ENCODE results near the gene CBLB.

The CBLB gene

DNA sequence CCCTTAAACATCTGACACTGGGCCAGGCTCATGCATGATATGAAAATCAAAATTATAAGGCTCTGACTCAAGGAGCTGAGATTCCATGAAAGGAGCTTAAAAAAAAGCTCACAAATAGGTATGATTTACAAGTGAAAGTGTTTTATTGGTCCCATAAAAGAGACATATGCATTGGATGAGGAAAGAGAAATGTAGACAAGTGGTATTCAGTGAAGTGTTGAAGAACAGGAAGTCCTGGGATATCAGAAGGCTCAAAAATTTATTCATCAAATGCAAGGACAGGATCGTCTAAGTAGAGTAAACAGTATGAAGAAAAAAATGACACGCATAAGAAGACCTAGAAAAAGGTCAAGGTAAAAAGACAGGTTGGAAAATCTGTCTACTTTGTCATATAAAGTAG lies 188.9 kb downstream of the CBLB start:
- POLR2A ChIA-PET = no interaction called here
- CTCF ChIA-PET = interaction anchor here (0.6 to 1.8 kb wide), 2 partner anchors 10 to 13 kb away, joined by 3 to 4 read pairs; no protein-coding TSS in a partner anchor
- no peak for DNase-seq (ENCODE audit: low read depth, low spot score)
- TF ChIP-seq, protein P1, sequence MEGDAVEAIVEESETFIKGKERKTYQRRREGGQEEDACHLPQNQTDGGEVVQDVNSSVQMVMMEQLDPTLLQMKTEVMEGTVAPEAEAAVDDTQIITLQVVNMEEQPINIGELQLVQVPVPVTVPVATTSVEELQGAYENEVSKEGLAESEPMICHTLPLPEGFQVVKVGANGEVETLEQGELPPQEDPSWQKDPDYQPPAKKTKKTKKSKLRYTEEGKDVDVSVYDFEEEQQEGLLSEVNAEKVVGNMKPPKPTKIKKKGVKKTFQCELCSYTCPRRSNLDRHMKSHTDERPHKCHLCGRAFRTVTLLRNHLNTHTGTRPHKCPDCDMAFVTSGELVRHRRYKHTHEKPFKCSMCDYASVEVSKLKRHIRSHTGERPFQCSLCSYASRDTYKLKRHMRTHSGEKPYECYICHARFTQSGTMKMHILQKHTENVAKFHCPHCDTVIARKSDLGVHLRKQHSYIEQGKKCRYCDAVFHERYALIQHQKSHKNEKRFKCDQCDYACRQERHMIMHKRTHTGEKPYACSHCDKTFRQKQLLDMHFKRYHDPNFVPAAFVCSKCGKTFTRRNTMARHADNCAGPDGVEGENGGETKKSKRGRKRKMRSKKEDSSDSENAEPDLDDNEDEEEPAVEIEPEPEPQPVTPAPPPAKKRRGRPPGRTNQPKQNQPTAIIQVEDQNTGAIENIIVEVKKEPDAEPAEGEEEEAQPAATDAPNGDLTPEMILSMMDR (IDR thresholded peaks at IDR 0.05; ENCODE audit: insufficient read depth, low read length, missing control alignments) = no peak
- no peak overlapping the region for H3K4me3 ChIP-seq (ENCODE audit: low read depth, low read length)

DNA sequence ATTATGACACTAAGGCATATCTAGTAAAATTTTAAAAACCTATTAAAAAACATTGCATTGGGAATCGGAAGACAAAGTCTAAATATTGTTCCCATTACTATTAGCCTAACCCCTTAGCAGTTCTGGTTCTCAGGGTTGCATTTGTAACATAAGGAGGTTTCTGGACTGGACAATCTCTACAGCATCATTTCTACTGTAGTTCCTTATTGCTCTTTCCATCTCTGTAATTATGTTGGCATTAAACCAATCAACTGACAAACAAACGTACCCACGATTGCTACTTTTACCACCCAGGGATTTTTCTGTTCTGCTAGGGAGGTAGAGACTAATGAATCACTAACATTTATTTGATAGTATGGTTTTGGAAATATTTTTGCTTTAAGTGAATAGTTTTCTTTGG lies 190.8 kb downstream of the CBLB start:
- no peak for DNase-seq (ENCODE audit: low read depth, low spot score)
- no peak overlapping the region for H3K4me3 ChIP-seq (ENCODE audit: low read depth, low read length)
- ChIA-PET POLR2A (no interaction called here), CTCF (no interaction called here)
- TF ChIP-seq, protein P1 (IDR thresholded peaks at IDR 0.05; ENCODE audit: insufficient read depth, low read length, missing control alignments) = no peak

DNA sequence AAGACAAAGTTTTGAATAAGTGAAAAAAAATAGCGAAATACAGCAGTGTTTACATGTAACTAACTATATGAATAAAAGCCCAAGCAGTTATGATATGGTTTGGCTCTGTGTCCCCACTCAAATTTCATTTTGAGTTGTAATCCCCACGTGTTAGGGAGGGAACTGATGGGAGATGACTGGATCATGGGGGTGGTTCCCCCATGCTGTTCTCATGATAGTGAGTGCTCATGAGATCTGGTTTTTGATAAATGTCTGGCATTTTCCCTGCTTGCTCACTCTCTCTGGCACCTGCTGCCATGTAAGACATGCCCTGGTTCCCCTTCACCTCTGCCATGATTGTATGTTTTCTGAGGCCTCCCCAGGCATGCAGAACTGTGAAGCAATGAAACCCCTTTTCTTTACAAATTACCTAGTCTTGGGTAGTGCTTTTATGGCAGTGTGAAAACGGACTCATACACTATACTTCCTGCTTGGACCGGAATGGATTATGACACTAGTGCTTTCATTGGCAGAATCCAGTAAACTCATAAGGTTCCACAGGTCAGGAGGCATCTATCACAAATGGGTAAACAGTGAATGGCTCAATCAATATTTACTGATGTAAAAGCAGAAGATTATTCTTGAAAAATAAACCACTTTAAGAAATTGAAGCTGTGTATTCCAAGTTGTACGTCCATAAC lies 192.1 kb downstream of the CBLB start:
- CTCF ChIA-PET = no interaction called here
- H3K4me3 ChIP-seq (ENCODE audit: low read depth, low read length) = no peak overlapping the region
- TF ChIP-seq, protein P1 (IDR thresholded peaks at IDR 0.05; ENCODE audit: insufficient read depth, low read length, missing control alignments) = no peak
- no peak for DNase-seq (ENCODE audit: low read depth, low spot score)
- POLR2A ChIA-PET = no interaction called here

DNA sequence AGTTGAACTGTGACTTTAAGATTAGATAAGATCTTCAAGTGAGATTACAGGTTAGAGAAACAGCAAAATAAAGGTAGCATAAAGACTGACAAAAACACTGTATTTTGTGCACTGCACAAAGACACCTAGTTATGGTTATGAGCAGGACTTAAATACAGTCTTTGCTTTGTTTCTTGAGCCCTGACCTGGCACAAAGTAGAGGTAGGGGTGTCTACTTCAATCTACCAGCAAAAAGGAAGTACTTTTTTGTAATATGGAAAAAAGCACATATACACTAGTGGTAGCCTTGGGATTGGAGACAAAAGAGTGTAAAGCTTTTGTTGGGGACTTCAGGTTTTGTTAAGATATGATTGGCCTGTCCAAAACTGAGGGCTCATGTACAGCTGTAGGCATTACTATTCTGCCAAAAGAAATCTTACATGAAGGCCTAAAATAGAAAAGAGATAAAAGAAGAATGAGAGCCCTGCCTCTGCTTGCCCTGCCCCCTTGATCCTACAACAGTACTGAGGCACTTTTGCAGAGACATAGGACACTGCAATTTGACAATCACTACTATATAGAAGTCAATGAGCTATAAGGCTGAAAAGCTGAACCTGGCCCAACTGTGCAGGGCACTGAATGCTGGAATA lies 194.3 kb downstream of the CBLB start:
- ChIA-PET CTCF (no interaction called here), POLR2A (no interaction called here)
- TF ChIP-seq, protein P1 (IDR thresholded peaks at IDR 0.05; ENCODE audit: insufficient read depth, low read length, missing control alignments) = no peak
- H3K4me3 ChIP-seq (ENCODE audit: low read depth, low read length) = no peak overlapping the region
- DNase-seq (ENCODE audit: low read depth, low spot score) = no peak

DNA sequence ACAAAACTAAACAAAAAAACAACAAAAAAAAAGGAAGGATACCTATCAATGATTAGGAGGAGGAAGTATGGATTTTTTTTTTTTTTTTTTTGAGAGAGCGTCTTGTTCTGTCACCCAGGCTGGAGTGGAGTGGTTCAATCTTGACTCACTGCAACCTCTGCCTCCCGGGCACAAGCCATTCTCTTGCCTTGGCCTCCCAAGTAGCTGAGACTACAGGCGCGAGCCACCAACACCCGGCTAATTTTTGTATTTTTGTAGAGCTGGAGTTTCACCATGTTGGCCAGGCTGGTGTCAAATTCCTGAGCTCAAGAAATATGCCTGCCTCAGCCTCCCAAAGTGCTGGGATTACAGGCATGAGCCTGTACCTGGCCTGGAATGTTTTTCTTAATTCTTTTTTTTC lies 195.8 kb downstream of the CBLB start:
- no peak for DNase-seq (ENCODE audit: low read depth, low spot score)
- TF ChIP-seq, protein P1 (IDR thresholded peaks at IDR 0.05; ENCODE audit: insufficient read depth, low read length, missing control alignments) = no peak
- CTCF ChIA-PET = no interaction called here
- POLR2A ChIA-PET = no interaction called here
- H3K4me3 ChIP-seq (ENCODE audit: low read depth, low read length) = no peak overlapping the region

DNA sequence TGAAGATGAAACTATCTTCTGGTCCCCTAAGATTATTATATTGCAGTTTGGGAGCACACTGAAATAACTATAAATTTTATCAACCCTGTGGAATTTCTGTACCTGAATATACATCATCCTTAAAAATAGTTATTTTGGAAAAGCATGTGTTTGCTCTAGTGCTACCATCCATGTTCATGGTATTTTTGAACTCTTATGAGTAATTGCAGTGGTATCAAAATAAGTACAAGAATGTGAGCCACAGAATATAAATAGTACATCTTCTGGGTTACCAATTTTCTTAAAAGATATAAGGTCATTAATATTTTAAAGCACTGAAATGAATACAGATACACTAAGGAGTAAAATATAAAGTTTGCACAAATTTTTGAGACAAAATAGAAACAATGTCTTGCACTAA lies 206.5 kb downstream of the CBLB start:
- TF ChIP-seq, protein P1 (IDR thresholded peaks at IDR 0.05; ENCODE audit: insufficient read depth, low read length, missing control alignments) = no peak
- H3K4me3 ChIP-seq (ENCODE audit: low read depth, low read length) = no peak overlapping the region
- ChIA-PET CTCF (no interaction called here), POLR2A (no interaction called here)
- DNase-seq (ENCODE audit: low read depth, low spot score) = no peak

All from AG04449 (cell line).